Fibroblast of gingiva (primary cell): ENCODE measurements around the gene WHAMM.
A peak's percentile ranks its signal among the peaks of the same experiment; 100 is the strongest.
"Not testable (repeated sequence)": the region's sequence is repeated elsewhere in the genome, so short reads cannot be mapped to it uniquely, and the experiment has no call there.

Source experiments
- DNase-seq: peaks from one replicate; pipeline ENCODE4 v3.0.0-alpha.2; 2011; ENCODE audit warnings: low read depth

The WHAMM gene, protein sequence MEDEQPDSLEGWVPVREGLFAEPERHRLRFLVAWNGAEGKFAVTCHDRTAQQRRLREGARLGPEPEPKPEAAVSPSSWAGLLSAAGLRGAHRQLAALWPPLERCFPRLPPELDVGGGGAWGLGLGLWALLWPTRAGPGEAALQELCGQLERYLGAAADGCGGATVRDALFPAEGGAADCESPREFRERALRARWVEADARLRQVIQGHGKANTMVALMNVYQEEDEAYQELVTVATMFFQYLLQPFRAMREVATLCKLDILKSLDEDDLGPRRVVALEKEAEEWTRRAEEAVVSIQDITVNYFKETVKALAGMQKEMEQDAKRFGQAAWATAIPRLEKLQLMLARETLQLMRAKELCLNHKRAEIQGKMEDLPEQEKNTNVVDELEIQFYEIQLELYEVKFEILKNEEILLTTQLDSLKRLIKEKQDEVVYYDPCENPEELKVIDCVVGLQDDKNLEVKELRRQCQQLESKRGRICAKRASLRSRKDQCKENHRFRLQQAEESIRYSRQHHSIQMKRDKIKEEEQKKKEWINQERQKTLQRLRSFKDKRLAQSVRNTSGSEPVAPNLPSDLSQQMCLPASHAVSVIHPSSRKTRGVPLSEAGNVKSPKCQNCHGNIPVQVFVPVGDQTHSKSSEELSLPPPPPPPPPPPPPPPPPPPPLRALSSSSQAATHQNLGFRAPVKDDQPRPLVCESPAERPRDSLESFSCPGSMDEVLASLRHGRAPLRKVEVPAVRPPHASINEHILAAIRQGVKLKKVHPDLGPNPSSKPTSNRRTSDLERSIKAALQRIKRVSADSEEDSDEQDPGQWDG

DNA sequence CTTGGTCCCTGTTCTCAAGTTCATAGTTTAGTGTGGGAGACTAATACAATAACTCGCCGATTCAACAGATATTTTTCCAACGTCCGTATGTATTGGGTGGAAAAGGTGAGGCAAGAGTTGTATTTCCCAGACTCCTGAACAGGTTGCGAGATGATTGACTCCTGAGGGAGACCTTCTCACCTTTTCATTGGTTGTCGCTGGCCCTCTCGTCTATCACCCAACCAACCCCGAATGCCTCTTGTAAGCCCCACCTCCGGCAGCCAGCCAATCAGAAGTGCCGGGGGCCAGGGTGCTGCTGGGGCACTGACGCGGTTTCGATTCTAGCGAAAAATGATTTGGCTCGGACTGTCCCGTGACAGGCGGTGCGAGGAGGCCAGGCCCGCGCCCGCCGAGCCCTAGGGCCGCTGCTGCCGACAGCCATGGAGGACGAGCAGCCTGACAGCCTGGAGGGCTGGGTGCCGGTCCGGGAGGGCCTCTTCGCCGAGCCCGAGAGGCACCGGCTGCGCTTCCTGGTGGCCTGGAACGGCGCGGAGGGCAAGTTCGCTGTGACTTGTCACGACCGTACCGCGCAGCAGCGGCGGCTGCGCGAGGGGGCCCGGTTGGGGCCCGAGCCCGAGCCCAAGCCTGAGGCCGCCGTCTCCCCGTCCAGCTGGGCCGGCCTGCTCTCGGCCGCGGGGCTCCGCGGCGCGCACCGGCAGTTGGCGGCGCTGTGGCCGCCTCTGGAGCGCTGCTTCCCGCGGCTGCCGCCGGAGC is at the start of gene WHAMM:
Gene WHAMM, plus strand, starts transcription at position 321 of the 753 bp plus-strand sequence. Its CDS starts 99 bp downstream, at position 420.
- DNase-seq, result peak; percentile 99

DNA sequence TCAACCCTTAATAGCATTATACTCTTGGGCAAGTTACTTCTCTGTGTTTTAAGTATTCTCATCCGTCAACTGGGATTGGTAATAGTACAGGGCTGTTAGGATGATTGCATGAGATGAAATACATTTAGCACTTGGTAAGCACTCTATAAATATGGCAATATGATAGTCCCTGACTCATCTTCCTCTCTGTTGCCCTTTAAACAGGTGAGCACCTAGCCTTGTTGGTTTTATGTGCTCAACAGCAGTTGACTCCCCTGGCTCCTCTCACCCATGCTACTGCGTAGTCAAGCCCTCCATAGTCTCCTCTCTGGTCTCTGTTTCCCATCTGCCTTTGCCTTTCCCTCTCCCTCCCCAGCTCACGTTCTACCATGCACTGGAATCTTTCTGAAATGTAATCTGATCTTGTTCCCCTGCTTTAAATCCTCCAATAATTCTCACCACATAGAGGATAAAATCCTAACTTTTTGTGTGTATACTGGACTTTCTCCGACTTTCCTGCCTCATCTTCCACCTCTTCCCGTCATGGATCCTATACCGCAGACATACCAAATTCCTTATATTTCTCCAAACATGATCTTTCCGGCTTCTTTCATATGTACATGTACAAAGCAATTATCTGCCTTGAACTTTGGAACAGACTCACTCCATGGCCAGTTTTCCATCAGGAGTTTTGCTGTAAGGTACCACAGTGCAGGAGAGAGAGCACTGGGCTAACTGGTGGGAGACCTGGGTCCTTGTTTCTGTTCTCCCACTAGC is 45.9 kb upstream of the WHAMM start:
- no peak for DNase-seq

DNA sequence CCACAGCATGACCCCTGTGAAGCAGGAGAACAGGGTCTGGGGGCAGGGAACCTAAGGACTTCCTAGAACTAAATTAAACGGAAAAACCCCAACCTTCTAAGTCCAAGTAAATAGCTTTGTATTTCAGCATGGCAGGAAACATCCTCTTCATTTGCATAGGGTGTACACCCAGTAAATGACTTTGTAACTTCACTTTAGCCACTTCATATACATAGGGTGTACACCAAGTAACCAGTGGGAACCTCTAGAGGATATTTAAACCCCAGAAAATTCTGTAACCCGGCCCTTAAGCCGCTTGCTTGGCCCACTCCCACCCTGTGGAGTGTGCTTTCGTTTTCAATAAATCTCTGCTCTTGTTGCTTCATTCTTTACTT is 45.3 kb upstream of the WHAMM start:
- DNase-seq, result no peak

DNA sequence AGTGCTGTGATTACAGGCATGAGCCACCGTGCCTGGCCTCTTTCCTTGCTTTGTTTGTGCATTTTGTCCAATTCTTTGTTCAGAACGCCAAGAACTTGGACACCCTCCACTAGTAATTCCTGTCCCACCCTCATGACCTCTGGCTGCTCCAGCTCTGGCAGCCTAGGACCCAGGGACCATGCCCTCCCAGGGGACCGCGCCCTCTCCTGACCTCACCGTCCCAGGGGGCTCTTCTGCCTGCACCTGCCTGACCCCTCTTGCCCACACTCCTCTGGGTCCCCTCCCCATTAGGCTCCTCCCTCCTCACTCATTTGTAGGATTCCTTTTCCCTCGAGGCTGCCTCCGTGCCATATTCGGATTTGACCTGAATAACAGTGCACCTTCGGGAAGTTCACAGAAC is 44.7 kb upstream of the WHAMM start:
- no peak for DNase-seq

DNA sequence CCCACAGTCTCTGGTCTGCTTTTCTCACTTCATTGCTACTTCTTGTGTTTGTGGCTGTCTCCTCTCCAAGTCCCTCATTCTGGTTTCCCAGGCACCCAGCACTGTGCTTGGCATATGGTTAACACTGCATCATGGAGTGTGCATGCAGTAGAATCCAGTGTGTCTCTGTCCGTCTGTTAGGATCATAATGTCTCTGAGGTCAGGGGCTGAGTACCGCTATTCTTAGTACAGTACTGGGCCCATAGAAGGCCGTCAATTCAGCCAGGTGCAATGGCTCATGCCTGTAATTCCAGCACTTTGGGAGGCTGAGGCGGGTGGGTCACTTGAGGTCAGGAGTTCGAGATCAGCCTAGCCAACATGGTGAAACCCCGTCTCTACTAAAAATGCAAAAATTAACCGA is 43.2 kb upstream of the WHAMM start:
- DNase-seq, result not testable (repeated sequence)

DNA sequence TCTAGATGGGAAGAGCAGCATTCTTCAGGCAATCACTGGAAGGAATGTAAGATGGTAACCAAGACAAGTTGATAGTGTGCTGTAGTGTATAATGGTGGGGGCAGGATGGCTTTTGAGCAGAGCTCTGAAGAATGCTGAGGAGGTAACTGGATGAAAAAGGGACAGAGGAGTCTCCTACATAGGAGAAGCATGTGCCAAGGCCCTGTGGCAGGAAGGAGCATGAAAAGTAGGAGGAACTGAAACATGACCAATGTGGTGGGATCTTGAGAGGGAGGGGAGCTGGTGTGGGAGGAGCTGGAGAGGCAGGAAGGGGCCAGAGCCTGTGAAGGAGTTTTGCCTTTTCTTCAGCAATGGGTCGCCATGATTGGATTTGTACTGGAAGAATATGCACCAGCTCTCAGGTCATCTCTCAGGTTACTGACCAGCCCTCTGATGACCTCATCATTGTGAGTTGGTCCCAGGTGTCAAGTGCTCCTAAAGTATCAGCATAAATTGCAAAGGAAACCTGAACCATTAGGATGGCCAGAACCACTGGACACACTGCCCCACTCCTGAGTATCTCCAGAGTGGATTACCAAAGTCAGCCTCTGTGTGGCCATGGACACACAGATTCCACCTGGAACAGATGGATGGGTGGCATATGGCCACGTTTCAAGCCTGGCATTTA is 42.1 kb upstream of the WHAMM start:
- no peak for DNase-seq

DNA sequence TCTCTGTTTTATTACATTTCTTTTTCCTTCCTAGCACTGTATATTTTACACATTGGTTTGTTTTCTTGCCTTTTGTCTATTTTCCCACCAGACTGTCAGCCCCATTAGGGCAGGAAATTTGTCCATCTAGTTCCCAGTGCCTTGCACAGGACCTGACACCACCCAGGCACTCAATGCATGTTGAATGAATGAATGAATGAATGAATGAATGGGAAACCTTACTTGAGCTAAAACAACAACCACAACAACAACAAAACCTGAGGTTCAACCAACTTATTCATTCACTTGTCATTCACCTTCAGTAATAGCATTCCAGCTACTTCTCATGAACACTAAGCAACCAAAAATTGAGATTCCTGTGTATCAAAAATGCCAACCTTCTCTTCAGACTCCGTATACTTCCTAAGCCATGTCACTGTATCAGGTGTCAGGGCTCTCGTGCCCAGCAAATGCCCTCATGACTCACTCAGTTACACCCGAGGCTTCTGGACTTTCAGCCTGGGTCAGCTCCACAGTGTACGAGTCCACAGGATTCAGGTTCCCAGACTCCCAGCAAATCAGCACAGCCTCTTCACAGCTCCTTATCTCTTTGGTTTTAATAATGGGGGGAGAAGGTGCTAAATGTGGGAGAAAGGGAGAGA is 40.9 kb upstream of the WHAMM start:
- DNase-seq, result peak; percentile 37

DNA sequence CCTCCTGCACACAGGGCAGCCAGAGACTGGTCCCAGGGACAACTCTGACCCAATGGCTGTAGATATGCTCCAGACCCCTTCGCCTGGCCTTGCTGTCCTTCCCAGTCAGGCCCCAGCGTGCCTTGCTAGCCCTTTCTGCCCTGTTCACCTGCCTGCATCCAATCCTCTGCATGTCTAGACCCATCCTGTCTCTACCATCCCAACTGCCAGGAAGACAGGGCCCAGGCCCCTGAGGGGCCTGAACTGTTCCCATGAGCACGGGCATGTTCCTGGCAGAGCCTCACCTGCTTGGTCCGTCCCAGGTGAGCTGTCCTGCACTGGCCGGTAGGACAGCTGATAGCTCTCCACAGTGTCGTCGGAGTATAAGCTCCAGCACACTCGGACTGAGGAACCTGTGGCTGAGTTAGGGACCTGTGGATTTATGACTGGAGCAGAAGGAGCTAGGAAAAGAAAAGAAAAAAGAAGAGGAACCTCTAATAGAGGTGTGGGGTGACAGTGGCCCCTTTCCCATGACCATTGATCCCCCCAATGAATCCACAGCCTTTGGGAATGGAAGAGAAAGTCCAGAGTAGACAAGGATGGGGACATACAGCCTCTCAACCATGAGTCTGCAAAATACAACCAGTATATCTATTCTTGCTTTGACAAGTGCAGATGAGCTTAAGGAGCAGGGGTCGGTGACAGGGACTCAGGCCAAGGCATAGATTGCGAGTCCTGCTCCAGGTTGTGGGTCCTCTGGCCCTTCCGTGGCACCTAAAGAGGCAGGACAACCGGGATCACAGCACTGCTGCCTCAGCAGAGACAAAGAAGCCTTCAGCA is 37.4 kb upstream of the WHAMM start:
- DNase-seq, result no peak

DNA sequence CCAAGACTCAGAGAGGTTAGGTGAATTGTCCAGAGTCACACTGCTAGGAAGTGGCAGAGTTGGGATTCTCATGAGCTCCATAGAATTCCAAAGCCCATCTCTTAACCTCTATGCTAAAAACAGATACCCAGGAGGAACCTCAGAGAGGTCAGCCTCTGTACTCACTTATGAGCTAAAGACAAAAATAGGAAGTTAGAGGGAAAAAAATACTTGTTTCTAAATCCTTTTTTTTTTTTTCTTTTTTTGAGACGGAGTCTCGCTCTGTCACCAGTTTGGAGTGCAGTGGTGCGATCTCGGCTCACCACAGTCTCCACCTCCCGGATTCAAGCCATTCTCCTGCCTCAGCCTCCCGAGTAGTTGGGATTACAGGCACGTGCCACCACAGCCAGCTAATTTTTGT is 34.9 kb upstream of the WHAMM start:
- DNase-seq, result no peak

DNA sequence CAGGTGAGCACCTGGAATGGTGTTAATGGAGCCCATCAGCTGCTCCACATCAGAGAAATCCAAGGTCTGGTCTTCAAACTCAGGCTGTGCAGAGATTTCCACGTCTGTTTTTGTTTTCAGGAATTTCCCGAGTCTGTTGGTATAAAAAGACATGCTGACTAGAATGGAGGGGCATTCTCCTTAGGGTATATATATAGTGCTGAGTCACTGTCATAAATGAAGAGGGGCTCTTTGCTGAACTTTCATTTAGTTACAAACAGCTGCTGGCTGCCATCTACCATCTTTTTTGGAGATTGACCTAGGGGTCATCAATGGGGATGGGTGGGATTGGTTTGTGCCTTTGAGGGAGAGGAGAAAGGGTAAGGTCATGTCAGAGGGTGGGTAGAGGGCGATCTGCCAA is 30.7 kb upstream of the WHAMM start:
- DNase-seq, result no peak

DNA sequence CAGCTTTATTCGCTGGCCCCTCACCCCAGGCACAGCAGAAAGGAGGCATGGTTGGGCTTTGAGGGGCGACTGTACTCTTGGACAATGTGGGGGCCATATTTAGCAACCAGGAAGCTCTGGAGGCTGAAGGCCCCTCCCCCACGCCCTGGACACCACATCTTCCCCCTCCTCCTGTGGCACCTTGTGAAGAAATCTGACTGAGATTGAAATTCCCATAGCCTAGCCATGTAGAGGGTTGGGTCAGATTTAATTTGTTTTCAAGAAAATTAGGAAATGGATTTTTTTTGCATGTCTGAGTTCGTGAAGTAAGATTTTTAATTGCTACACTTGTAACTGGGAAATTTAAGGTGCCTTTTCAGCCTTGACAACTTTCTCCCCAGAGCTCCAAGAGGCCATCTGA is 28.1 kb upstream of the WHAMM start:
- no peak for DNase-seq

DNA sequence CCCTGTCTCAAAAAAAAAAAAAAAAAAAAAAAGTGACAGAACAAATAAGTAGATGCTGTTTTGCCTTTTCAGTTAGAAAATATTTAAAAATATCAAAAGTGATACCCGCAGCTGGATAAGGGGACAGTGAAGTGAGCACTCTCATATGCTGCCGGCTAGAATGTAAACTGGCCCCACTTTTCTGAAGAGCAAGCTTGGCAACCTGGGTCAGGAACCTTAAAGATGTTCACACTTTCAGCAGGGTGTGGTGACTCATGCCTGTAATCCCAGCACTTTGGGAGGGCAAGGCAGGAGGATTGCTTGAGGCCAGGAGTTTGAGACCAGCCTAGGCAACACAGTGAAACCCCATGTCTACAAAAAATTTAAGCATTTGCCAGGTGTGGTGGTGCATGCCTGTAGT is 20.9 kb upstream of the WHAMM start:
- DNase-seq, result no peak

DNA sequence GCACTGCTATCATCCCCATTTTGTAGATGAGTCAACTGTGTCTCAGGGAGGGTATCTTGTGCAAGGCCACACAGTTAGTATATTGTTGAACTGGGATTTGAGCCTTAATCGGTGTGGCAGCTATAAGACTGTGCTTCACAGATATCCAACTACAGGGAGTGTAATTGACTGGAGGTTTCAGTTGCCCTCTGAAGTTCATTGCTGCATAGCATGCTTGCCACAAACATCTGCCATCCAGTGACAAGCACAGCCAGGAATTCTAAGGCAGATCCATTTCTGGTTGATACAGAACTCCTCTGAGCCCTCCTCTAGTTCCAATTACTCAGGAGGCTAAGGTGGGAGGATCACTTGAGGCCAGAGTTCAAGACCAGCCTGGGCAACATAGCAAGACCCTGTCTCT is 19.9 kb upstream of the WHAMM start:
- peak; percentile 21 for DNase-seq

DNA sequence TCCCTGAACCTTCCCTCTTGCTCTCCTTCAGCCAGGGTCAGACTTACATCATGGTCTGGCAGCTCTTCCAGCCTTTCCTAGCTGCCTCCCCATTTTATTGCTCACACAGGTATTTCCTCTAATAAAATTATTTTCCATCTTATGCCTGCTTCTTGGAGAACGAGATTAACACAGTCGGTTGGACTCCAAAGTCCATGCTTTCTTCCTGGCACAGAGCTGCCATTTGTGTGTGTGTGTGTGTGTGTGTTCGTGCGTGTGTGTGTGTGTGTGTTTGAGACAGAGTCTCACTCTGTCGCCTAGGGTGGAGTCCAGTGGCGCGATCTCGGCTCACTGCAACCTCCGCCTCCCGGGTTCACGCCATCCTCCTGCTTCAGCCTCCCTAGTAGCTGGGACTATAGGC is 19.1 kb upstream of the WHAMM start:
- no peak for DNase-seq

DNA sequence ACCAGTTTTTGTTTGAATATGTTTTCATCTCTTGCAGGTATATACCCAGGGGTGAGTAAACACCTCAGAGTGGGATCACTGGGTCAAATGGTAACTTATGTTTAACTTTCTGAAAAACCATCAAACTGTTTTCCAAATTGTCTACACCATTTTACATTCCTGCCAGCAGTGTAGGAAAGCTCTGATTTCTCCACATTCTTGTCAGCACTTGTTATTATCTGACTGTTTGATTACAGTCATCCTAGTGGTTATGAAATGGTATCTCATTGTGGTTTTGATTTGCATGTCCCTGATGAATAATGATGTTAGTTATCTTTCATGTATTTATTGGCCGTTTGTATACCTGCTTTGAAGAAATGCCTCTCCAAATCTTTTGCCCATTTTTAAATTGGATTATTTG is 17.4 kb upstream of the WHAMM start:
- no peak for DNase-seq

DNA sequence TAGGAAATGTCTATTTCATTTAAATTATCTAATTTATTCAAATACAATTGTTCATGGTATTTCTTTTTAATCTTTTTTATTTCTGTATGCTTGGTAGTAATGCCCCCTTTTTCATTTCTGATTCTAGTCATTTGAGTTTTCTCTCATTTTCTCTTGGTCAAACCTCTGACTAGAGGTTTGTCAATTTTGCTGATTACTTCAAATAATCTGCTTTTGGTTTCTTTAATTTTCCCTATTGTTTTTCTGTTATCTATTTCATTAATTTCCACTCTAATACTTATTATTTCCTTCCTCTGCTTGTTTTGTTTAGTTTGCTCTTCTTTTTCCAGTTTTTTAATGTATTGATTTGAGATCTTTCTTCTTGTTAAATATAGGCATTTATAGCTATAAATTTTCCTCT is 15.7 kb upstream of the WHAMM start:
- no peak for DNase-seq

DNA sequence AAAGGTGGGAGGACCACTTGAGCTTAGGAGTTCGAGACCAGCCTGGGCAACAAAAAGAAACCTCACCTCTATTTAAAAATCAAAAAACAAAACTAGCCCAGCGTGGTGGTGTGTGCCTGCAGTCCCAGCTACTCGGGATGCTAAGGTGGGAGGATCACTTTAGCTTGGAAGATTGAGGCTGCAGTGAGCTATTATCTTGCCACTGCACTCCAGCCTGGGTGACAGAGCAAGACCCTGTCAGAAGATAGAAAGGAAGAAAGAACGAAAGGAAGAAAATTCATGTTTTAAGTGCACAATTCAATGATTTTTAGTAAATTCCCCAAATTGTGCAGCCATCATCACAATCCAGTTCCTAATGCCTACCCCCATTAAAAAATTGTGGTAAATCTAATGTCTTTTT is 11.3 kb upstream of the WHAMM start:
- DNase-seq, result no peak

DNA sequence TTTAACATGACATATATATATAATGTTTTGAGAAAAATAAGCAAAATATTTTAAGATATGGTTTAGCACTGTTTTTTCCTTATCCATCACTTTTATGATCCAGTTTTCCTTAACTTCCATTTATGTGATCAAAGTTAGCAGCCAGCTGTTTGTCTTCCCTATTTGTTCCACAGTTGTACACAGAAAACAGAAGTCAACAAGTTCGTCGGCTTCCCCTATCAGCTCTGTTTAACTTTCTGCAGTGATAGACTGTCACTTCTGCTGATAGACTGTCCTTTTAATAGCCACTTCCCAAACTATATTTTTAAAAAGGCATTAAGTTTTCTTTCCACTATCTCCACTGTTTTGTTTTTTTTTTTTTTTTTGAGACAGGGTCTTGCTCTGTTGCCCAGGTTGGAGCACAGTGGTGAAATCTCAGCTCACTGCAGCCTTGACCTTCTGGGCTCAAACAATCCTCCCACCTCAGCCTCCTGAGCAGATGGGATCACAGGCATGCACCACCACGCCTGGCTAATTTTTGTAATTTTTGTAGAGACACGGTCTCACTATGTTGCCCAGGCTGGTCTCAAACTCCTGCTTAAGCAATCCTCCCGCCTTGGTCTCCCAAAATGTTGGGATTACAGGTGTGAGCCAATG is 10.8 kb upstream of the WHAMM start:
- DNase-seq, result no peak

DNA sequence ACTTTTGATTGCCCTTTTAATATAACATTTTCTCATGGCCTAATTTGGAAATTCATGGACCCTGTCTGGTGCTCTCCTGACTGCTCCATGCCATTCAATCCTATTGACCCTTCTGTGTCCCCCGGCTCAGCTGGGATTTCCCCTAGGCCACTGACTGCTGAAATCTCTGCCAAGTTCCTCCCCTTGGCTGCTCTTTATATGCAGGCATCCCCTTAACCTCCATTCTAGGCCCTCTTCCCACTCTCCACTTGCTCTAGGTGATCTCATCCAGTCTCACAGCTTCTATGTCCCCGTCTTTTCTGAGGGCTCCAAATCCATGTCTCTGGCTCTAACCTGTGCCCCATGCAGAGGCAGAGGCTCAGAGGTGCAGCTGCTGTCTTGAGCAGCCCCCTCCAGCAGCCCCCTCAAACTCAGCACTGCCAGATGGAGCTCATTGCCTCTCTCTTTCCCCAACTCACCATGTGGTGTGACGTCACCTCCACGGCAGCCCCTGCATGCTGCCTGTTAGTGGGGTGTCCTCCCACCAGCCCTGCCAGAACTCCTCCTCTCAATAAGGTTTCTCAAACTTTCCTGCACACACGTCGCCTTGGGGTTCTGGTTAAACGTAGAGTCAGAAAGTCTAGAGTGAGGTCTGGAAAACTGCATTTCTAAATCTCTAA is 10.1 kb upstream of the WHAMM start:
- no peak for DNase-seq
